Purkinje cell (primary cell): ENCODE measurements around the gene SETX. TPM values are rescaled to one million over a fixed set of nuclear protein-coding genes. Genes with fewer than 3 reads are reported as not detected.

Experiments used
- polyA plus RNA-seq: library from polyadenylated mRNA; unstranded; fragments of >200 nt; fragmentation: Nextera tagmentation; gene quantifications from 2 replicates; pipeline ENCODE4 v1.2.1, GENCODE V29; 2014

Gene SETX, protein sequence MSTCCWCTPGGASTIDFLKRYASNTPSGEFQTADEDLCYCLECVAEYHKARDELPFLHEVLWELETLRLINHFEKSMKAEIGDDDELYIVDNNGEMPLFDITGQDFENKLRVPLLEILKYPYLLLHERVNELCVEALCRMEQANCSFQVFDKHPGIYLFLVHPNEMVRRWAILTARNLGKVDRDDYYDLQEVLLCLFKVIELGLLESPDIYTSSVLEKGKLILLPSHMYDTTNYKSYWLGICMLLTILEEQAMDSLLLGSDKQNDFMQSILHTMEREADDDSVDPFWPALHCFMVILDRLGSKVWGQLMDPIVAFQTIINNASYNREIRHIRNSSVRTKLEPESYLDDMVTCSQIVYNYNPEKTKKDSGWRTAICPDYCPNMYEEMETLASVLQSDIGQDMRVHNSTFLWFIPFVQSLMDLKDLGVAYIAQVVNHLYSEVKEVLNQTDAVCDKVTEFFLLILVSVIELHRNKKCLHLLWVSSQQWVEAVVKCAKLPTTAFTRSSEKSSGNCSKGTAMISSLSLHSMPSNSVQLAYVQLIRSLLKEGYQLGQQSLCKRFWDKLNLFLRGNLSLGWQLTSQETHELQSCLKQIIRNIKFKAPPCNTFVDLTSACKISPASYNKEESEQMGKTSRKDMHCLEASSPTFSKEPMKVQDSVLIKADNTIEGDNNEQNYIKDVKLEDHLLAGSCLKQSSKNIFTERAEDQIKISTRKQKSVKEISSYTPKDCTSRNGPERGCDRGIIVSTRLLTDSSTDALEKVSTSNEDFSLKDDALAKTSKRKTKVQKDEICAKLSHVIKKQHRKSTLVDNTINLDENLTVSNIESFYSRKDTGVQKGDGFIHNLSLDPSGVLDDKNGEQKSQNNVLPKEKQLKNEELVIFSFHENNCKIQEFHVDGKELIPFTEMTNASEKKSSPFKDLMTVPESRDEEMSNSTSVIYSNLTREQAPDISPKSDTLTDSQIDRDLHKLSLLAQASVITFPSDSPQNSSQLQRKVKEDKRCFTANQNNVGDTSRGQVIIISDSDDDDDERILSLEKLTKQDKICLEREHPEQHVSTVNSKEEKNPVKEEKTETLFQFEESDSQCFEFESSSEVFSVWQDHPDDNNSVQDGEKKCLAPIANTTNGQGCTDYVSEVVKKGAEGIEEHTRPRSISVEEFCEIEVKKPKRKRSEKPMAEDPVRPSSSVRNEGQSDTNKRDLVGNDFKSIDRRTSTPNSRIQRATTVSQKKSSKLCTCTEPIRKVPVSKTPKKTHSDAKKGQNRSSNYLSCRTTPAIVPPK (N-terminal part only)
- polyA plus RNA-seq = 32.4 and 33.8 TPM in 2 replicates

DNA sequence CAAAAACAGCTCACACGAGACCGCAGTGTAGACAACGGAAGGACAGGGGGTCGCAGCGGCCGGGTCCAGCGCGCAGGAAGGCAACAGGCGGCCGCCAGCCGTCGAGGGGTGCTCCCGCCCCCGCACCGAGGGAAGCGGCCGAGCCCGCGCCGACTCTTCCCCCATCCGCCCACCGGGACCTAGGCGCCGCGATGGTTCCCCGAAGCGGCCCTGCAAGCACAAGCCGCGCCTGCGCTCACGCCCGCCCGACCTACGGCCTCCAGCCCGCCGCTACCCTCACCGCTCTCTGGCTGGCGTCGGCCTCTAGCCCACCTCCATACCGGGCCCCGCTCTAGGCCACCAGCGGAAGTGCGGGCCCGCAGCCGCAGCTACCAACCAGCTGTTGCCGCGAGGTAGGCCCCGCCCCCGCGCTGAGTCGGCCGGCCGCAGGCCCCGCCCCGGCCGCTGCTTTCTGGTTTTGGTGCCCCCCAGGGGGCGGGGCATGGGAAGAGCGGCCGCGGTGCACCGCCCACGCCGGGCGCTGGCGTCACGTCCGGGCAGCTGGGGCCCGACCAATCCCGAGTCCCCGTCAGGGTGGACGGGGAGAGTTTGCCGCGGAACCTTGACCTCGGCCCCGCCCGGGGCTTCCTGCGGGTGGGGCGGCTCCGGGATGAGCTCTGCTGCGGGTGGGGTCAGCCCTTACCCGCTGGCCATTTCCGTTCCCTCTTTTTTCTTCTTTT, at the start of gene SETX:
Gene SETX (minus strand): TSS at position 350 of the 719 bp plus-strand sequence. CDS start 5,558 bp downstream, outside the sequence.

Other genes starting within 250 kb of the SETX start
- 0.13 and 0.28 TPM in 2 replicates for gene NTNG2, start 192.9 kb downstream of the SETX start, polyA plus RNA-seq
- gene TTF1, start 51.9 kb upstream of the SETX start, polyA plus RNA-seq = 11.3 and 17.4 TPM in 2 replicates
- not detected in 2 replicates for gene CFAP77, start 55.2 kb upstream of the SETX start, polyA plus RNA-seq
- not detected in 2 replicates for gene BARHL1, start 227.6 kb upstream of the SETX start, polyA plus RNA-seq